SH-SY5Y (cell line): ENCODE measurements around the gene NCBP2L.

Source experiments
- GATA2 ChIP-seq: IDR thresholded peaks from 2 replicates; pipeline ENCODE4 v1.6.1; 2011; ENCODE audit warnings: mild to moderate bottlenecking, low read depth, low read length
- GATA3 ChIP-seq: IDR thresholded peaks from 2 replicates; pipeline ENCODE4 v1.6.1; 2011; ENCODE audit warnings: low read depth, mild to moderate bottlenecking, low read length, moderate library complexity

DNA sequence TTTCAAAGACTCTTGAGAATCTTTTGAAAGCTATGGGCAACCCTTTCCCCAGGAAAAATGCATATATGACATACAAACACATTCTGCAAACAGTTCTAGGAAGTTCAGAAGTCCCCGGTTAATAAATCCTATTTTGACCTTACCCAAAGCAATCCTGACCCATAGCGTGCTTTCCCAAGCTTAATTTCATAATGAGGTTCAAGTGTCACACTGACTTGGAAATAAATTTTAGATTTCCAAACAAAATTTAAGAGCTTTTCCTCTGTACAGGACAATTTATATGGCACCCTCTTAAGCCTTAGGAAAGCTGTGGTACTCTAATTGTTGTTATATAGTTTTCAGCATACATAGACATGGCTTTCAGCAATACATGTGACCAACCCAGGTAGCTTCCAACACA is 59.4 kb downstream of the NCBP2L start:
- no peak for TF ChIP-seq GATA2
- TF ChIP-seq GATA3: no peak
